GM19035 (cell line): Measurements from ENCODE around the gene HSD3B7.
A peak's percentile ranks its signal among the peaks of the same experiment; 100 is the strongest.
"Not testable (repeated sequence)": the region's sequence is repeated elsewhere in the genome, so short reads cannot be mapped to it uniquely, and the experiment has no call there.

Experiments used
- ATAC-seq: cut with Tn5 transposase; IDR thresholded peaks from one replicate; pipeline ENCODE4 v1.9.1; 2021; ENCODE audit not compliant: unreplicated experiment

The HSD3B7 gene

GRCh38 chr16:31017756-31018155 is 32.7 kb downstream of the HSD3B7 start:
- ATAC-seq = not testable (repeated sequence)

- ATAC-seq = no peak
Observed at GRCh38 chr16:31020536-31020935, 35.5 kb downstream of the HSD3B7 start.

- no peak for ATAC-seq
Observed at GRCh38 chr16:31022544-31023251, 37.7 kb downstream of the HSD3B7 start.

- ATAC-seq = no peak
Observed at GRCh38 chr16:31023252-31023602, 38.2 kb downstream of the HSD3B7 start.

GRCh38 chr16:31023627-31024226 is 38.7 kb downstream of the HSD3B7 start:
- ATAC-seq = no peak

GRCh38 chr16:31025339-31025738 is 40.3 kb downstream of the HSD3B7 start:
- no peak for ATAC-seq

- no peak for ATAC-seq
Observed at GRCh38 chr16:31029272-31029671, 44.3 kb downstream of the HSD3B7 start.

- ATAC-seq = no peak
Observed at GRCh38 chr16:31031276-31031675, 46.3 kb downstream of the HSD3B7 start.

- ATAC-seq = peak; percentile 74
Observed at GRCh38 chr16:31032736-31033708, 48.0 kb downstream of the HSD3B7 start, which contains the start of gene STX4. STX4 (plus strand) TSS chr16:31033558; CDS start chr16:31033806, 248 bp downstream.

- peak; percentile 33 for ATAC-seq
Observed at GRCh38 chr16:31033709-31034492, 48.9 kb downstream of the HSD3B7 start.

GRCh38 chr16:31036691-31037090 is 51.7 kb downstream of the HSD3B7 start:
- no peak for ATAC-seq
